ENCODE data around the gene GKN1. TPM values are rescaled to one million over a fixed set of nuclear protein-coding genes. Genes with fewer than 3 reads are reported as not detected.

Gene GKN1
- total RNA-seq, 6 experiments from 2014 or later, result not detected

DNA sequence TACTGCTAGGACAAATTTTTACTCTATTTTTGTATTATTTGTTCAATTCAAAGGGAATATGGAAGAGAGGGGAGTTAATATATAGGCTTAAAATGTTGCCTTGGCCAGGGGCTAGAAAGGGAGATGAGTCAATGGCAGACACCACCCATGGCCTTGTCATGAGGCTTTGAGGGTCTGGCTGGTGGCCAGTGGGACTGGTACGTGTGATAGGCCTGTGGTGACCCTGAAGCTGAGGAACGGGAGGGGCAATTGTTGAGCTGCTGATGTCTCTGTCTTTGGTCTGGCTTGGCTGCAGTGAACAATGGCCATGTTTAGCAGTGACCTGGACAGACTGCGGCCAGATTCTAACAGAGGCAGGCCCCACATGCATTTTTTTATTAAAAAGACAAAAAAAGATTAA is 18.5 kb downstream of the GKN1 start:
- TF ChIP-seq, protein P1, sequence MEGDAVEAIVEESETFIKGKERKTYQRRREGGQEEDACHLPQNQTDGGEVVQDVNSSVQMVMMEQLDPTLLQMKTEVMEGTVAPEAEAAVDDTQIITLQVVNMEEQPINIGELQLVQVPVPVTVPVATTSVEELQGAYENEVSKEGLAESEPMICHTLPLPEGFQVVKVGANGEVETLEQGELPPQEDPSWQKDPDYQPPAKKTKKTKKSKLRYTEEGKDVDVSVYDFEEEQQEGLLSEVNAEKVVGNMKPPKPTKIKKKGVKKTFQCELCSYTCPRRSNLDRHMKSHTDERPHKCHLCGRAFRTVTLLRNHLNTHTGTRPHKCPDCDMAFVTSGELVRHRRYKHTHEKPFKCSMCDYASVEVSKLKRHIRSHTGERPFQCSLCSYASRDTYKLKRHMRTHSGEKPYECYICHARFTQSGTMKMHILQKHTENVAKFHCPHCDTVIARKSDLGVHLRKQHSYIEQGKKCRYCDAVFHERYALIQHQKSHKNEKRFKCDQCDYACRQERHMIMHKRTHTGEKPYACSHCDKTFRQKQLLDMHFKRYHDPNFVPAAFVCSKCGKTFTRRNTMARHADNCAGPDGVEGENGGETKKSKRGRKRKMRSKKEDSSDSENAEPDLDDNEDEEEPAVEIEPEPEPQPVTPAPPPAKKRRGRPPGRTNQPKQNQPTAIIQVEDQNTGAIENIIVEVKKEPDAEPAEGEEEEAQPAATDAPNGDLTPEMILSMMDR (IDR thresholded peaks at IDR 0.05), result no peak
- Mint-ChIP-seq H3K4me1 (ENCODE audit: low read depth) (peaks cover 25% of the 10 kb centered on the region), H3K36me3 (ENCODE audit: low read depth) (no peaks in the 10 kb centered on the region)

DNA sequence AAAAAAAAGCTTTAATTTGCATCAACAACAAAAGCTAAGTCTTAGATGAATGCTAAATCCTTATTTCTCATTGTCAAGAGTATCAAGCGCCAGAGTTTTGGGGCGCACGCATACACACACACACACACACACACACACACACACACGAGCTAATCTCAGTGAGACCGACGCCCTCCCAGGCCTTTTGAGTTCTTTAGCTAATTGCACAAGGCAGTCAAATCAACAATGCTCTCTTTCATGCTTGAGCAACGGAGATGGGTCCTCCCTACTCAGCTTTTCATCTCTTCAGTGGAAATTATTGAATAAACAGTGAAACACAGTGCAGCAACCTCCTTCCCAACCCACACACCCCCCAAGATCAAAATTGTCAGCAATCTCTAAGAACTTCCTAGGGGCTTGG is 19.2 kb downstream of the GKN1 start:
- Mint-ChIP-seq H3K27me3 (ENCODE audit: insufficient read depth) (peaks cover 6% of the 10 kb centered on the region; the same call in 1 of the 2 replicates), H3K4me1 (ENCODE audit: low read depth) (peaks cover 25% of the 10 kb centered on the region)
- no peak for DNase-seq

More for the DNA sequence above, 18.5 kb downstream of the GKN1 start:
- no peak for DNase-seq
- Mint-ChIP-seq H3K4me3 (no peak overlapping the region), H3K27ac (no peak overlapping the region), H3K9me3 (no peaks in the 10 kb centered on the region), H3K27me3 (ENCODE audit: insufficient read depth) (peaks cover 3% of the 10 kb centered on the region; the same call in 1 of the 2 replicates)

DNA sequence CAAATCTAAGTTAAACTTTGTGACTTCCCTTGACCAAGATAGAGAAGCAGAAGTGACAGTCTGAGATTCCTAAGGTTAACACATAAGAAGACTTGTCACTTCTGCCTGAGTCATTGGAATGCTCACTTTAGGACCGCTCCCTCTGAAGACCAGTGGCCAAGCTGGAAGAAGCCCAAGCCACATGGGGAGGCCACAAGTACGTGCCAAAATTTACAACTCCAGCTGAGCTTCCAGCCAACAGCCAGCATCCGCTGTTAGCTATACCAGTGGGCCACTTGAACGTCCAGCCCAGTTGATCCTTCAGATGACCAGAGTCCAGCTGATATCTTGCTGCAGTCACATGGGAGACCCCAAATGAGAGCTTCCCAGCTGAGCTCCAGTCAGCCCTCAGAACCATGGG is 20.4 kb downstream of the GKN1 start:
- no peaks in the 10 kb centered on the region for H3K36me3 Mint-ChIP-seq (ENCODE audit: low read depth)
- no peak overlapping the region for H3K27ac Mint-ChIP-seq
- H3K4me1 Mint-ChIP-seq (ENCODE audit: low read depth), result peaks cover 25% of the 10 kb centered on the region
- TF ChIP-seq, protein P1 (IDR thresholded peaks at IDR 0.05), result no peak
- H3K4me3 Mint-ChIP-seq, result no peak overlapping the region
- no peaks in the 10 kb centered on the region for H3K9me3 Mint-ChIP-seq
- peaks cover 9% of the 10 kb centered on the region for H3K27me3 Mint-ChIP-seq (ENCODE audit: insufficient read depth)
- DNase-seq, result peak; percentile 45

More for the DNA sequence above, 19.2 kb downstream of the GKN1 start:
- no peak overlapping the region for H3K27ac Mint-ChIP-seq
- no peaks in the 10 kb centered on the region for H3K36me3 Mint-ChIP-seq (ENCODE audit: low read depth)
- TF ChIP-seq, protein P1 (IDR thresholded peaks at IDR 0.05), result no peak
- no peak overlapping the region for H3K4me3 Mint-ChIP-seq
- H3K9me3 Mint-ChIP-seq, result no peaks in the 10 kb centered on the region

DNA sequence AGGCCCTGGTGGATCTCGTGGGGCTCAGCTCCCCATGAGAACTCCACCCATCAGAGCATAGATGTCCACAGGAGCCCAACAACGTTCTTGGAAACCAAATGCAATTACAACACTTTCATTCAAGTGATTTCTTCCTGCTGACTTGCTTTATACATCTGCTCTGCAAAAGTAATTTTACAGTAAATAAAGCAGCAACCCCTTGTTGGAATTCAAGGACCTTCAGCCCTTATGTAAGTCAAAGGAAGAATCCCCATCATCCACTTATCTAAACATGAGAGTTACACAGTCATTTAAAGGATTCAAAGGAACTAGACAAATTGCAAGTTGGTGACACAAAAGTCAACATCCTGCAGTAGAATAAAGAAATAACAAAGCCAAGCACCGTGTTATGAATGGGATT is 21.5 kb downstream of the GKN1 start:
- Mint-ChIP-seq H3K27me3 (ENCODE audit: insufficient read depth) (peaks cover 9% of the 10 kb centered on the region), H3K27ac (no peak overlapping the region; the same call in 1 of the 2 replicates), H3K4me3 (no peak overlapping the region), H3K4me1 (ENCODE audit: low read depth) (peaks cover 25% of the 10 kb centered on the region), H3K36me3 (ENCODE audit: low read depth) (no peaks in the 10 kb centered on the region), H3K9me3 (peaks cover 9% of the 10 kb centered on the region; the same call in 1 of the 2 replicates)
- DNase-seq, result no peak
- TF ChIP-seq, protein P1 (IDR thresholded peaks at IDR 0.05), result no peak

DNA sequence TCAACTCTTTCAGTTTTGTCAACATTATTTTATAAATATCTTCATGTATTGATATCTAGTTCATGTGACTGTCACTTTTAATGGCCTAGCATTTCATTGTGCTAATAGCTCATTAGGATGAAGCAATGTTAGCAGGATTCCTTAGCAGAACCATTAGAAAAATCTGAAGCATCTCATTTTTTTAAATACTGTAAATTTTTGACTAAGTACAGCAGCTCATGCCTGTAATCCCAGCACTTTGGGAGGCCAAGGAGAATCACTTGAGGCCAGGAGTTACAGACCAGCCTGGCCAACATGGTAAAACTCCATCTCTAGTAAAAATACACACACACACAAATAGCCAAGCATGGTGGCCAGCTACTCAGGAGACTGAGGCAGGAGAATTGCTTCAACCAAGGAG is 23.0 kb downstream of the GKN1 start:
- TF ChIP-seq, protein P1 (IDR thresholded peaks at IDR 0.05), result no peak
- Mint-ChIP-seq H3K4me3 (no peak overlapping the region), H3K27me3 (ENCODE audit: insufficient read depth) (peaks cover 10% of the 10 kb centered on the region), H3K4me1 (ENCODE audit: low read depth) (peaks cover 25% of the 10 kb centered on the region), H3K27ac (no peak overlapping the region), H3K36me3 (ENCODE audit: low read depth) (peaks cover 12% of the 10 kb centered on the region), H3K9me3 (peaks cover 24% of the 10 kb centered on the region)
- DNase-seq, result no peak

DNA sequence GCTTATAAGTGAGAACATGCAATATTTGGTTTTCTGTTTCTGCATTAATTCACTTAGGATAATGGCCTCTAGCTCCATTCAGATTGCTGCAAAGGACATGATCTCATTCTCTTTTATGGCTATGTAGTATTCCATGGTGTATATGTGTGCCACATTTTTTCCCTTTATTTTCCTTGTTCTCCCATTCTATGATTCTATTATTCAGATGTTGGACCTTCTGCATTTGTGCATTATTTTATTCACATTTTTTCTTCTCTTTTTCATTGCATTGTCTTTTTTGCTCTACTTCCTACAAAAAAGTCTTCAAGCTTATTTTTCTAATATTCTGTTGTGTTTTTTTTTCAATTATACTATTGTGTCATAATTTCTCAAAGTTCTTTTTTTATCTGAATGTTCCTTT is 27.4 kb downstream of the GKN1 start:
- TF ChIP-seq, protein P1 (IDR thresholded peaks at IDR 0.05), result no peak
- Mint-ChIP-seq H3K27ac (no peak overlapping the region), H3K4me1 (ENCODE audit: low read depth) (peaks cover 1% of the 10 kb centered on the region; the same call in 1 of the 2 replicates), H3K36me3 (ENCODE audit: low read depth) (peaks cover 20% of the 10 kb centered on the region), H3K27me3 (ENCODE audit: insufficient read depth) (peaks cover 15% of the 10 kb centered on the region), H3K9me3 (peaks cover 35% of the 10 kb centered on the region), H3K4me3 (no peak overlapping the region)
- no peak for DNase-seq
